Ishikawa (cell line): Measurements from ENCODE around the gene DPYSL5.

ENCODE experiments used
- CEBPB ChIP-seq: IDR thresholded peaks from 2 replicates; pipeline ENCODE4 v1.6.1; 2012
- CREB1 ChIP-seq: IDR thresholded peaks from 2 replicates; pipeline ENCODE4 v1.6.1; 2012; ENCODE audit warnings: low read depth
- EGR1 ChIP-seq: IDR thresholded peaks from 2 replicates; pipeline ENCODE4 v1.6.1; 2012
- EP300 ChIP-seq: IDR thresholded peaks from 2 replicates; pipeline ENCODE4 v1.6.1; 2012; ENCODE audit warnings: borderline replicate concordance
- FOXM1 ChIP-seq: IDR thresholded peaks from 2 replicates; pipeline ENCODE4 v1.6.1; 2012; ENCODE audit warnings: low read depth, borderline replicate concordance
- NFIC ChIP-seq: IDR thresholded peaks from 2 replicates; pipeline ENCODE4 v1.6.1; 2012
- RAD21 ChIP-seq: IDR thresholded peaks from 2 replicates; pipeline ENCODE4 v1.6.1; 2012; ENCODE audit warnings: low read depth
- TAF1 ChIP-seq: IDR thresholded peaks from 2 replicates; pipeline ENCODE4 v1.6.1; 2012; ENCODE audit warnings: low read depth, mild to moderate bottlenecking
- TCF12 ChIP-seq: IDR thresholded peaks from 2 replicates; pipeline ENCODE4 v1.6.1; 2012; ENCODE audit warnings: low read depth
- TEAD4 ChIP-seq: IDR thresholded peaks from 2 replicates; pipeline ENCODE4 v1.6.1; 2012
- YY1 ChIP-seq: IDR thresholded peaks from 2 replicates; pipeline ENCODE4 v1.6.1; 2012; ENCODE audit warnings: low read depth
- ZBTB7A ChIP-seq: IDR thresholded peaks from 2 replicates; pipeline ENCODE4 v1.6.1; 2012; ENCODE audit warnings: low read depth
- TF ChIP-seq, protein P1 (sequence below): IDR thresholded peaks from 2 replicates; pipeline ENCODE4 v1.6.1; 2012
- TF ChIP-seq, protein P2 (sequence below): IDR thresholded peaks from 2 replicates; pipeline ENCODE4 v1.6.1; 2012
- TF ChIP-seq, protein P3 (sequence below): IDR thresholded peaks from 2 replicates; pipeline ENCODE4 v1.6.1; 2012; ENCODE audit warnings: low read depth, mild to moderate bottlenecking

The DPYSL5 gene

DNA sequence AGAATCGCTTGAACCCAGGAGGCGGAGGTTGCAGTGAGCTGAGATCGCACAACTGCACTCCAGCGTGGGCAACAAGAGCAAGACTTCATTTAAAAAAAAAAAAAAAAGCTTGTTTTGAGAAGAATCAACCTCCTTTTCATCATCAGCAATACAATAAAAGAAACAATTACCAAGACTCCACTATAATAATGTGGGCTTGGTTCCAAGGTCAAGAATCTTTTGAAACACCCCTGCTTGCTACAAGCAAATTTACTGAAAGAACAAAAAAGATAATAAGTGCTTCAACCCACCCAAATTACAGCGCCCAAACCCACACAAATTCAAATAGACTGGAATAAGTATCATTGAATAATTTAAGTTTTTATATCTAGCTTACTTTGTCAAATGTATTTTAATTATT is 88.9 kb downstream of the DPYSL5 start:
- TF ChIP-seq TCF12 (no peak), NFIC (no peak), EGR1 (no peak), CEBPB (no peak), YY1 (no peak)
- TF ChIP-seq, protein P1, sequence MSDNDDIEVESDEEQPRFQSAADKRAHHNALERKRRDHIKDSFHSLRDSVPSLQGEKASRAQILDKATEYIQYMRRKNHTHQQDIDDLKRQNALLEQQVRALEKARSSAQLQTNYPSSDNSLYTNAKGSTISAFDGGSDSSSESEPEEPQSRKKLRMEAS: no peak
- TF ChIP-seq, protein P2, sequence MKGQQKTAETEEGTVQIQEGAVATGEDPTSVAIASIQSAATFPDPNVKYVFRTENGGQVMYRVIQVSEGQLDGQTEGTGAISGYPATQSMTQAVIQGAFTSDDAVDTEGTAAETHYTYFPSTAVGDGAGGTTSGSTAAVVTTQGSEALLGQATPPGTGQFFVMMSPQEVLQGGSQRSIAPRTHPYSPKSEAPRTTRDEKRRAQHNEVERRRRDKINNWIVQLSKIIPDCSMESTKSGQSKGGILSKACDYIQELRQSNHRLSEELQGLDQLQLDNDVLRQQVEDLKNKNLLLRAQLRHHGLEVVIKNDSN: no peak

DNA sequence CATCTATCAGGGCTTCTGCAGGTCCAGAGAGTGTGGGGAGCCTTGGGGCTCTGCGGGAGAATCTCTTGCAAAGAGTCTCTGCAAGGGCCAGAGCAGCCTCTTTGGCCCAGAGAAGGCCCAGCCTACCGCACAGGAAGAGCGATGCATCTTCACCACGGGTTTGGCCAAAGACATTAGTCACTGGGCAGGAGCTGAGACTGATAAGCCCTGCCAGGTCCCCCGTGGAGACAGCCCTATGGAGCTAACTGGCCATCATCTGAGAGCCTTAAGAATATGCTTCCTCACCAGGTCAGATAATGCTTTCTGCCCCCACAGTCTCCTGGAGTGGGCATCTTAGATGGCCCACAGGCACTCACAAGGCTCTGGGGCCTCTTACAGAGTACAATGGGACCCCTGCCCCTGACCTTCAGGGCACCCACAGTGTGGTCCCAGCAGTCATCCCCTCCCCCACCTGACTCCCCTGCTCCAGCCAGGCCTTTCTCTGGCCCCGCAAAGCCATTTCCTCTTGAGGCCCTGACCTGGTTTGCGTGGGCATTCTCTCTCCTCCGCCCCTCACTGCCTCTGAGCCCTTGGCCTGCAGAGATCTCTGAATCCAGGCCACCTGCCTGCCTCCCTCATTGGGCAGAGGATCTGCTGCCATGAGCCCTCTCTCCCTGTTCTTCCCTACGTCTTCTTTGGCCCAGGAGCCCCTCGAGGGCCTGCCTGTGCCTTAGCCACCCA is 90.6 kb downstream of the DPYSL5 start:
- no peak for TF ChIP-seq ZBTB7A
- TF ChIP-seq, protein P1: no peak
- TF ChIP-seq FOXM1: no peak
- no peak for TF ChIP-seq EP300

DNA sequence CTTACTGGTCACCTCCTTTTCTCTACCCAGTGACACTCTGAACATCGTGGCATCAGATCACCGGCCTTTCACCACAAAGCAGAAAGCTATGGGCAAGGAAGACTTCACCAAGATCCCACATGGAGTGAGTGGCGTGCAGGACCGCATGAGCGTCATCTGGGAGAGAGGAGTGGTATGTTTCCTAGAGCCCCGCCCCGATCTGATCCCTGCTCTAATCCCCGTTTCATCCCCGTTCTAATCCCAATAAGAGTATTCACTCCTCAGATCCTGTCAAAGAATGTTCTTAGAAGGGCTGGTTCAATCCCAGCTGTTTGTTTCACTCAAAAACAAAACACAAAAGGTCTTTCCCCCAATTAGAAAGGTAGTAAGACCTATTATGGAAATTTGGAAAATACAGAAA is 92.1 kb downstream of the DPYSL5 start:
- TF ChIP-seq CREB1: no peak
- no peak for TF ChIP-seq YY1
- TF ChIP-seq NFIC: no peak
- no peak for TF ChIP-seq FOXM1
- TF ChIP-seq TEAD4: no peak
- TF ChIP-seq CEBPB: no peak
- no peak for TF ChIP-seq TCF12
- TF ChIP-seq EP300: no peak
- TF ChIP-seq, protein P3, sequence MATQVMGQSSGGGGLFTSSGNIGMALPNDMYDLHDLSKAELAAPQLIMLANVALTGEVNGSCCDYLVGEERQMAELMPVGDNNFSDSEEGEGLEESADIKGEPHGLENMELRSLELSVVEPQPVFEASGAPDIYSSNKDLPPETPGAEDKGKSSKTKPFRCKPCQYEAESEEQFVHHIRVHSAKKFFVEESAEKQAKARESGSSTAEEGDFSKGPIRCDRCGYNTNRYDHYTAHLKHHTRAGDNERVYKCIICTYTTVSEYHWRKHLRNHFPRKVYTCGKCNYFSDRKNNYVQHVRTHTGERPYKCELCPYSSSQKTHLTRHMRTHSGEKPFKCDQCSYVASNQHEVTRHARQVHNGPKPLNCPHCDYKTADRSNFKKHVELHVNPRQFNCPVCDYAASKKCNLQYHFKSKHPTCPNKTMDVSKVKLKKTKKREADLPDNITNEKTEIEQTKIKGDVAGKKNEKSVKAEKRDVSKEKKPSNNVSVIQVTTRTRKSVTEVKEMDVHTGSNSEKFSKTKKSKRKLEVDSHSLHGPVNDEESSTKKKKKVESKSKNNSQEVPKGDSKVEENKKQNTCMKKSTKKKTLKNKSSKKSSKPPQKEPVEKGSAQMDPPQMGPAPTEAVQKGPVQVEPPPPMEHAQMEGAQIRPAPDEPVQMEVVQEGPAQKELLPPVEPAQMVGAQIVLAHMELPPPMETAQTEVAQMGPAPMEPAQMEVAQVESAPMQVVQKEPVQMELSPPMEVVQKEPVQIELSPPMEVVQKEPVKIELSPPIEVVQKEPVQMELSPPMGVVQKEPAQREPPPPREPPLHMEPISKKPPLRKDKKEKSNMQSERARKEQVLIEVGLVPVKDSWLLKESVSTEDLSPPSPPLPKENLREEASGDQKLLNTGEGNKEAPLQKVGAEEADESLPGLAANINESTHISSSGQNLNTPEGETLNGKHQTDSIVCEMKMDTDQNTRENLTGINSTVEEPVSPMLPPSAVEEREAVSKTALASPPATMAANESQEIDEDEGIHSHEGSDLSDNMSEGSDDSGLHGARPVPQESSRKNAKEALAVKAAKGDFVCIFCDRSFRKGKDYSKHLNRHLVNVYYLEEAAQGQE: no peak

DNA sequence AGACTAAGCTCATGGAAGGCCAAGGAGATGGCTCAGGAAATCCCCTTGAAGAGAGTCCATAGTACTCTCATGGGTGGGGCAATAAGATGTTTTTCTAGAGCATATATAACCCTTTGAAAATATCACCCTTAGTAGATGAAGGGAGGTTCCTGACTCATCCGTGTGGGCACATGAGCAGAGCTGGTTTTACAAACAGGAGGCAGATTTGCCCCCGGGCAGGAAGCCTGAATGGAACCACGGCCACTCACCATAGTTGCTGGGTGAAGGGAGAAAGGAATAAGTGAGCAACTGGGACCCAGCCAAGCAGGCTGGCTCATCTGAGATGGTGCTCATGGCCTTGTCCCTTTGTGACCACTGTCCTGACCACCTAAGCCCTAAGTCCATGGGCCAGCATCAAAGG is 93.6 kb downstream of the DPYSL5 start:
- TF ChIP-seq CEBPB (no peak), RAD21 (no peak), TCF12 (no peak), EGR1 (no peak), CREB1 (no peak), FOXM1 (no peak), YY1 (no peak), NFIC (no peak), EP300 (no peak), ZBTB7A (no peak), TAF1 (no peak), TEAD4 (no peak)
- TF ChIP-seq, protein P1: no peak
- TF ChIP-seq, protein P2: no peak
- TF ChIP-seq, protein P3: no peak

DNA sequence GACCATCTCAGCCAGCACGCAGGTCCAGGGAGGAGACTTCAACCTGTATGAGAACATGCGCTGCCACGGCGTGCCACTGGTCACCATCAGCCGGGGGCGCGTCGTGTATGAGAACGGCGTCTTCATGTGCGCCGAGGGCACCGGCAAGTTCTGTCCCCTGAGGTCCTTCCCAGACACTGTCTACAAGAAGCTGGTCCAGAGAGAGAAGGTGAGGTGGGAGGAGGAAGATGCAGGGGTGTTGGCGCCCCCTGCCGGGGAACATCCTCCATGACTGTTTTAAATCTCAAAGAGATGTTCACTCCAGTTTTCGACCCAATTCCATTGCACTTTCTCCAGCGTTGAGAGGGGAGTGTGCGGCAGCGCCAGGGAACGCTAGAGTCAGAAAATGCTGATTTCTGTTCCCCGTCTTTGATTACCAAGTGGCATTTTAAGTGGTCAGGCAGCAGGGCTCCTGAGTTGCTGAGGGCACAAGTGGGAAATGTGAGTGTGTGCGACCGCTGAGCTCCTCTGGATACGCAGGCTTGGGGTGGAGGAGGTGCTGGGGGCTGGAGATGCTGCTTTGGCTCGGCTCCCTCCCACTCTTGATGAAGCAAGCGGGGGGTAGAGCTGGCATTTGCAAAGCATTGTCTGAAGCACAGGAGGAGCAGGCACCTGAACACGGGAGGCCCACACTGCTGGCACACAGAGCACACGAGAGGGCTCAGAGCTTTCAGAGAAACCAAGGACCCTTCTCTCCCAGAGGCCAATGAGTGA is 94.8 kb downstream of the DPYSL5 start:
- peak; percentile 85 for TF ChIP-seq RAD21
- no peak for TF ChIP-seq FOXM1
